ENCODE data around the gene TMEM119. TPM values are rescaled to one million over a fixed set of nuclear protein-coding genes. Genes with fewer than 3 reads are reported as not detected.

Gene TMEM119
- total and polyA plus RNA-seq, 2 of the 8 experiments (the other 6 are each of a cell fraction or from before 2014, with no cell fraction given) = 0.35 to 0.61 TPM

GRCh38 chr12:108553799-108554198, 44.1 kb downstream of the TMEM119 start:
- TF ChIP-seq MAFK (IDR thresholded peaks at IDR 0.05; ENCODE audit: low read depth, low read length) = no peak
- no peak for TF ChIP-seq MAX (IDR thresholded peaks at IDR 0.05)
- no peak for TF ChIP-seq POLR2A (IDR thresholded peaks at IDR 0.05; ENCODE audit: control extremely low read depth in 1 of 2, low read depth in 2 of 2, low read length in 2 of 2)
- TF ChIP-seq NRF1 (IDR thresholded peaks at IDR 0.05; ENCODE audit: low read depth, low read length) = no peak
- no peak for TF ChIP-seq PHF8 (conservative IDR thresholded peaks at IDR 0.05; ENCODE audit: low read depth, low read length)
- no peak for TF ChIP-seq TEAD4 (IDR thresholded peaks at IDR 0.05; ENCODE audit: low read depth, low read length)
- TF ChIP-seq, protein P1, sequence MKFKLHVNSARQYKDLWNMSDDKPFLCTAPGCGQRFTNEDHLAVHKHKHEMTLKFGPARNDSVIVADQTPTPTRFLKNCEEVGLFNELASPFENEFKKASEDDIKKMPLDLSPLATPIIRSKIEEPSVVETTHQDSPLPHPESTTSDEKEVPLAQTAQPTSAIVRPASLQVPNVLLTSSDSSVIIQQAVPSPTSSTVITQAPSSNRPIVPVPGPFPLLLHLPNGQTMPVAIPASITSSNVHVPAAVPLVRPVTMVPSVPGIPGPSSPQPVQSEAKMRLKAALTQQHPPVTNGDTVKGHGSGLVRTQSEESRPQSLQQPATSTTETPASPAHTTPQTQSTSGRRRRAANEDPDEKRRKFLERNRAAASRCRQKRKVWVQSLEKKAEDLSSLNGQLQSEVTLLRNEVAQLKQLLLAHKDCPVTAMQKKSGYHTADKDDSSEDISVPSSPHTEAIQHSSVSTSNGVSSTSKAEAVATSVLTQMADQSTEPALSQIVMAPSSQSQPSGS (IDR thresholded peaks at IDR 0.05; ENCODE audit: low read length) = no peak
- peak; percentile 56; the same call in 1 of the 2 replicates for TF ChIP-seq YY1 (IDR thresholded peaks at IDR 0.05; ENCODE audit: low read depth, low read length)
- 74% methylated on average over 4 of the region's 5 CpGs; no CpG with 5 or more reads in 1 of the 2 experiments for WGBS, 2 experiments (ENCODE audit: extremely low coverage in 1 of 2, insufficient coverage in 1 of 2, insufficient read length in 1 of 2, insufficient replicate concordance in 2 of 2, low coverage in 1 of 2, low lambda C conversion rate in 2 of 2, missing lambda C conversion rate in 1 of 2)
- Histone ChIP-seq H2AK5ac (ENCODE audit: low read depth, low read length) (no peak overlapping the region), H3K27ac (ENCODE audit: low read depth, low read length) (no peak overlapping the region), H2BK15ac (ENCODE audit: low read length) (no peak overlapping the region), H3K4me3 (ENCODE audit: extremely low read depth in 1 of 4, insufficient read depth in 2 of 4, low read depth in 3 of 4, low read length in 4 of 4) (no peak overlapping the region), H2BK120ac (replicated peaks; ENCODE audit: low read depth, low read length) (no peak overlapping the region), H3K23me2 (ENCODE audit: low read depth, low read length) (no peaks in the 10 kb centered on the region), H4K8ac (ENCODE audit: extremely low read depth, insufficient read depth, low read length) (peak overlapping the region; percentile 51; the same call in 1 of the 2 replicates), H3K18ac (ENCODE audit: extremely low read depth, low read length) (no peak overlapping the region), H4K5ac (ENCODE audit: insufficient read length, low read depth, low read length) (no peak overlapping the region), H3K9ac (replicated peaks in 1 of 4; ENCODE audit: extremely low read depth in 1 of 4, low read depth in 3 of 4, low read length in 3 of 4) (no peak overlapping the region), H4K91ac (replicated peaks; ENCODE audit: insufficient read length, low read length) (no peak overlapping the region), H3K27me3 (replicated peaks in 1 of 4; ENCODE audit: control insufficient read depth in 3 of 4, extremely low read depth in 1 of 4, insufficient read depth in 3 of 4, low read length in 3 of 4) (no peaks in the 10 kb centered on the region), H2BK12ac (ENCODE audit: low read depth, low read length) (no peak overlapping the region), H4K20me1 (replicated peaks in 1 of 2; ENCODE audit: control insufficient read depth in 1 of 2, insufficient read depth in 2 of 2, low read length in 2 of 2) (peaks cover 16 to 29% of the 10 kb centered on the region in 2 experiments), H3K23ac (ENCODE audit: insufficient read length) (no peak overlapping the region), H3K4ac (replicated peaks; ENCODE audit: insufficient read length, low read depth, low read length) (no peak overlapping the region), H3K56ac (replicated peaks; ENCODE audit: insufficient read length, low read depth, low read length) (no peak overlapping the region), H3K9me3 (ENCODE audit: insufficient read depth in 2 of 2, low read depth in 1 of 2, low read length in 1 of 2) (no peaks in the 10 kb centered on the region), H3K4me1 (replicated peaks in 1 of 4; ENCODE audit: control insufficient read depth in 3 of 4, insufficient read depth in 4 of 4, low read length in 3 of 4) (no peaks in the 10 kb centered on the region), H3K14ac (ENCODE audit: insufficient read length) (no peak overlapping the region), H3K79me1 (ENCODE audit: low read depth, low read length) (peaks cover 2% of the 10 kb centered on the region; the same call in 1 of the 2 replicates), H2AFZ (ENCODE audit: low read length) (no peak overlapping the region), H2BK5ac (ENCODE audit: low read depth, low read length) (no peak overlapping the region), H3K36me3 (ENCODE audit: control insufficient read depth in 2 of 4, insufficient read depth in 4 of 4, low read length in 3 of 4) (peaks cover 0 to 26% (median 4%) of the 10 kb centered on the region in 4 experiments), H3K4me2 (ENCODE audit: insufficient read depth in 1 of 2, low read depth in 2 of 2, low read length in 2 of 2) (no peak overlapping the region), H3K79me2 (ENCODE audit: control insufficient read depth in 1 of 2, insufficient read depth in 2 of 2, low read length in 2 of 2) (peaks cover 37 to 99% of the 10 kb centered on the region in 2 experiments), H2BK20ac (ENCODE audit: low read length) (no peak overlapping the region)
- POLR2A ChIA-PET (ENCODE audit: partially characterized antibody) = interaction anchor here (0.6 kb wide), 1 partner anchor 37 kb away, joined by 4 read pairs; no protein-coding TSS in a partner anchor
- DNase-seq (ENCODE audit: low read depth in 1 of 2, low spot score in 2 of 2) (no peak), FAIRE-seq (no peak)
- CTCF ChIA-PET (ENCODE audit: partially characterized antibody) = no interaction called here
